Measurements from ENCODE around the gene SLAMF1.

Gene SLAMF1

DNA sequence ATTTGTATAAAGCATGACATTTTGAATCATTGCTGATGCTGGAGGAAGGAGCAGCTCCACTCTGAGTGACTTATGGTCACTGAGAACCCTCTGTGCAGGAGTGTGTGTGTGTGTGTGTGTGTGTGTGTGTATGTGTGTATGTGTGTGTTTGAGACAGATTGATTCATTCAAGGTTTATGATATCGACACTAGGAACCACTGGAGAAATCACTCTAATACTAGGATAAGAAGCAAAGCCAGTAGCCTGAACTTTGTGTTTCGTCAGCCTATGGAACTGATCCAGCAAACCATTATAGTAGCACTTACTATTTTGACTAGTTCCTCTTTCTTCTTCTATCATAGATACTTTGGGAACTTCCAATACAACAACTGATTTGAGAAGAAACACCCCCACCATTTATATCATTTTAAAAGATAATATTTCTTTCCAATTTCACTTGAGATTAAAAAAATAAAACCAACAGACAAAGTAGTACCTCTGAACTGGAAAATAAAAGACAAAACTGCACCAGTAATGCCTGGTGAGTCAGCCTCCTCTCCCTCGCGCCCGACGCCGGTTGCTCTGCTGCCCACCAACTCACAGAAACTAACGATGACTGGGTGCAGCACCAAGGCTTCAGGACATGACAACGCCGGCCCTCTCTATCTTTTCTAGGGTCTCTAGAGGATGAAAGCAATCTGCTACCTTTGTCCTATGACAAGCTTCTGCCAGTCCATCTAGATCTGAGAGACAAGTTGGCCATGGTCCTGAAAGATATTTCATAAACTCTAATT is 20.9 kb downstream of the SLAMF1 start:
- Mint-ChIP-seq H3K4me1 (ENCODE audit: low read depth) (peaks cover 98% of the 10 kb centered on the region), H3K27me3 (no peaks in the 10 kb centered on the region), H3K27ac (peak overlapping the region; percentile 98), H3K9me3 (ENCODE audit: low read depth) (peaks cover 4% of the 10 kb centered on the region), H3K36me3 (peaks cover 45% of the 10 kb centered on the region), H3K4me3 (peak overlapping the region; percentile 77)

DNA sequence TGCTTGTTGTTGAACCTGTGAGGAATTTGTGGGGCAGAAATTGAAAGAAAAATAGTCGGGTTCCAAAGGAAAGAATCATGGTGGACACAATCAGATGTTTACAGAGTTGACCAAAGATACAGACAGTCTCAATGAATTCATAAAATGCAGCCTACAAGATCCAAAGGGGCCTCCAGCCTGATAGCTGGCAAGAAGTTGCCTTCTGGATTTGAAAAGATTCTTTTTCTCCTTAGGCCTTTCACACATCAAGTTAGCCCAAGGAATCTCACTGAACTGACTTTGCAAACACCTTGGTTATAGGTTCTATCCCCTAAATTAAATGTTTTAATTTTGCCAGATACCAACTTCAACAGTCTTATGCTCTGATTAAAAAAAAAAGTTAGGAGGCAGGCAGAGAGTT is 21.5 kb downstream of the SLAMF1 start:
- H3K4me1 Mint-ChIP-seq (ENCODE audit: low read depth): peaks cover 93% of the 10 kb centered on the region
- no peaks in the 10 kb centered on the region for H3K27me3 Mint-ChIP-seq
- H3K4me3 Mint-ChIP-seq: peak overlapping the region; percentile 77
- peaks cover 44% of the 10 kb centered on the region for H3K36me3 Mint-ChIP-seq
- H3K9me3 Mint-ChIP-seq (ENCODE audit: low read depth): peaks cover 4% of the 10 kb centered on the region
- peak overlapping the region; percentile 98 for H3K27ac Mint-ChIP-seq

DNA sequence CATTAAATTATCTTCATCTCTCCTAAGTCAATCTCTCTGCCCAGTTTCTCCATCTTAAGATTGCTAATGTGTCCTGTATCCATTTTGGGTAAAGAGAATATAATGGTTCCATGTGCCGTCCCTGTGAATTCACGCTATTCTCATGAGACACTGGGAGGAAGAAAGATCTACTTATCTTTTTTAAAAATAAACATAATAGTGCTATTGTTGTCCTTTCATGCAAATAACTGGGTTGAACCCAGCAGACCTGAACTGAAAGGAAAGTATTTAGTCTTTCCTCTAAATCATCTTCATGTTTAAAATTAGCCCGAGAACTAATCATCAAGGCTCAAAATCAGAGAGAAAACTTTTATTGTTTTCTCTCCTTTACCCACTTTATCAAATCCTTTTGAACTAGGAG is 22.4 kb downstream of the SLAMF1 start:
- Mint-ChIP-seq H3K27ac (peak overlapping the region; percentile 98), H3K36me3 (peaks cover 41% of the 10 kb centered on the region), H3K4me1 (ENCODE audit: low read depth) (peaks cover 86% of the 10 kb centered on the region), H3K9me3 (ENCODE audit: low read depth) (peaks cover 4% of the 10 kb centered on the region), H3K4me3 (peak overlapping the region; percentile 77), H3K27me3 (no peaks in the 10 kb centered on the region)

DNA sequence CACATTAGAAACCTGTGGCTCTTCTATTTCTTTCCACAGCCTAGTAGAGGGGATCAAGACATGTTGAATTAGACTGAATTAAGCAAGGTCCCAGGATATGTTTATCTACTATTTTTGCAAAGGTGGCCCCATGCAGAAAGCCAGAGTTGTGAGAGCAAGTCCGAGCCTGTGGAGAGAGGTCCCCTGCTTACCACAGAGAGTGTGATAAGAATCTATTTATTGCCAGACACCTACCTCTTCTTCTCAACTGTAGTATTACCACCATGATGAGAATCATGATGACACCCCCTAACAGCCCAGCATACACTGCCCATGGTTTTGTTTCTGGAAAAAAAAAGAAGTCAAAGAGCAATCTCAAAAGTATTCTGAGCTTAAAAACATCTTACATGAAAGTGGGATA is 23.0 kb downstream of the SLAMF1 start:
- peaks cover 47% of the 10 kb centered on the region for H3K36me3 Mint-ChIP-seq
- H3K27me3 Mint-ChIP-seq: no peaks in the 10 kb centered on the region
- H3K4me1 Mint-ChIP-seq (ENCODE audit: low read depth): peaks cover 85% of the 10 kb centered on the region
- peak overlapping the region; percentile 98 for H3K27ac Mint-ChIP-seq
- peak overlapping the region; percentile 76 for H3K4me3 Mint-ChIP-seq
- peaks cover 4% of the 10 kb centered on the region for H3K9me3 Mint-ChIP-seq (ENCODE audit: low read depth)

DNA sequence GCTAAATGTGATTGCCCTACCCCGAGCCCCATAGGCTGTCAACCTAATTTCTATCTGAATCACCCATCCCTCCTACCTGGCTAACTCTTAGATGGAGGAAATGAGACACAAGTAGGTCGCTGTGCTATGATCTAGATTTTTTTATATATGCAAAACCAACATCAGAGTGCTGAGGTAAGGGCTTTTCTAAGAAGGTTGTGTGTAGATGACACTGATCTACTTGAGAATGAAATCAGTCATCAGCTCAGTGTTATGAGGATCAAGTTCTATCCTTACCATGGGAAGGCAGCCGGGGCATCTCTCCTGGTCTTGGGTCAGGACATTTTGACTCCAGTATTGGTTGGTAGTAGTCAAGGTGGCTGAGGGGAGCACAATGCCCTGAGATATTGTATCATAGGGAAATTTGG is 23.6 kb downstream of the SLAMF1 start:
- Mint-ChIP-seq H3K27ac (peak overlapping the region; percentile 98), H3K4me1 (ENCODE audit: low read depth) (peaks cover 83% of the 10 kb centered on the region), H3K4me3 (peak overlapping the region; percentile 76), H3K27me3 (no peaks in the 10 kb centered on the region), H3K36me3 (peaks cover 46% of the 10 kb centered on the region), H3K9me3 (ENCODE audit: low read depth) (peaks cover 4% of the 10 kb centered on the region)

DNA sequence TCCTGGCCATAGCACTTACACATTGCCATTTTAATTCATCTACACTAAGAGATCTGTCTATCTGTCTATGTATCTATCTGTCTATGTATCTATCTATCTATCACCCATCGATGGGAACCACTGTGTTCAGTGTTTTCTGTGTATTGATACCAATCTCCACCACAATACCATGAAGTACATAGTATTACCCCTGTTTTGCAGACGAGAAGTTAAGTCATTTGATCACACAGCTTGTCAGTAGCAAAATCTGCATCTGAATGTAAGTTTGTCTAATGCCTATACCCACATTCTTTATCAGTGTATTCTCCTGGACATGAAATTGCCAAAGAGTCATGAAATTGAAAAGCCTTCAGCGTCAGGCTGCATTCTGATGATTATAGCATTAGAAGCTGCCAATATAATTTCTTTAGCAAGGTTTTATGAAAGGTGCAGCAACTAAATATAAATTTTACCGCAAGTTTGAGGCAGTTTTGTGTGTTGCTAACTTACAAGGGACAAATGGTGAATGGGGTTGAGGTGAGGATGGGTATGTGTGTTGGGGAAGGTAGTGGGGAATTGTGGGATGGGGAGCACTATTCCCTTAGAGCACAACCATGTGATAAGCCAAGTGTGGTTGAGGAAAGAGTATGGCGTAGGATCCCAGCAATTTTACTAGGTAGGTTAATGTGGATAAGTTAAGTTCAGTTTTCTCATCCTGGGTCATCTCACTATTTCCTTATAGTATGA is 24.2 kb downstream of the SLAMF1 start:
- Mint-ChIP-seq H3K4me1 (ENCODE audit: low read depth) (peaks cover 80% of the 10 kb centered on the region), H3K9me3 (ENCODE audit: low read depth) (peaks cover 3% of the 10 kb centered on the region), H3K27ac (peak overlapping the region; percentile 98), H3K27me3 (no peaks in the 10 kb centered on the region), H3K4me3 (peak overlapping the region; percentile 76), H3K36me3 (peaks cover 45% of the 10 kb centered on the region)

DNA sequence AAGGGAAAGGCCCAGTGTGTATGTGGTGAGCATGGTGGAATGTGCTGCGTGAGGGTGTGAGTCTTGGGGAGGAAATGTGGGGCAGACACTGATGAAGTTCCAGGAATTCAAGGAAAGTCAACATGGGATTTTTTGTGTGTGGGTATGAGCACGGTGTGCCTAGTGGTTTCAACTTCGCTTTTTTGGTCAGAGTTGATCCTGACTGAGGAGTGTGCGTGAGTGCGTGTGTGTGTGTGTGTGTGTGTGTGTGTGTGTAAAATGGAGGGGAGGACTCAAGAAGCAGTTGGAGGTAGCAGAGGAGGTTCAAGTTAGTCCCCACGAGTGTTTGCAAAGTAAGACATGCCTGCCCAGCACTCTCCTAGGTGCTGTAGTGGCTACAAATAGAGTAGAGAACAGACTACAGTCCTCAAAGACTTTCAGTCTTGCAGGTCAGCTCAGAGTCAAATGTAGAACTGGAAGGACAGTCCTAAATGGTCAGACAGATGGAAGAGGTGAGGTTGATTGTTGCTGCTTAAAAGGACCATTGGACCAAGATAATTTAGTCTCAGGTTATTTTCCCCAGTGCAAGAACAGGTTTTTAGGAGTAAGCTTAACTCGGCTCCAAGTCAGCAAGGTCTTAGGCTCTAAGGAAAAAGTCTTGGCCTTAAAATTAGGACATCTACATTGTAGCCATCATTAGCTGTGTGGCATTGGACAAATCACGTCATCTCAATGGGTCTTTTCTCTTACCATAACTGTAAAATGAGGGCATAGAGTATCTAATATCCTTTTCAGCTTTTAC is 25.0 kb downstream of the SLAMF1 start:
- peak overlapping the region; percentile 98 for H3K27ac Mint-ChIP-seq
- peaks cover 78% of the 10 kb centered on the region for H3K4me1 Mint-ChIP-seq (ENCODE audit: low read depth)
- no peak overlapping the region for H3K4me3 Mint-ChIP-seq
- H3K27me3 Mint-ChIP-seq: no peaks in the 10 kb centered on the region
- no peaks in the 10 kb centered on the region for H3K9me3 Mint-ChIP-seq (ENCODE audit: low read depth)
- peaks cover 41% of the 10 kb centered on the region for H3K36me3 Mint-ChIP-seq

DNA sequence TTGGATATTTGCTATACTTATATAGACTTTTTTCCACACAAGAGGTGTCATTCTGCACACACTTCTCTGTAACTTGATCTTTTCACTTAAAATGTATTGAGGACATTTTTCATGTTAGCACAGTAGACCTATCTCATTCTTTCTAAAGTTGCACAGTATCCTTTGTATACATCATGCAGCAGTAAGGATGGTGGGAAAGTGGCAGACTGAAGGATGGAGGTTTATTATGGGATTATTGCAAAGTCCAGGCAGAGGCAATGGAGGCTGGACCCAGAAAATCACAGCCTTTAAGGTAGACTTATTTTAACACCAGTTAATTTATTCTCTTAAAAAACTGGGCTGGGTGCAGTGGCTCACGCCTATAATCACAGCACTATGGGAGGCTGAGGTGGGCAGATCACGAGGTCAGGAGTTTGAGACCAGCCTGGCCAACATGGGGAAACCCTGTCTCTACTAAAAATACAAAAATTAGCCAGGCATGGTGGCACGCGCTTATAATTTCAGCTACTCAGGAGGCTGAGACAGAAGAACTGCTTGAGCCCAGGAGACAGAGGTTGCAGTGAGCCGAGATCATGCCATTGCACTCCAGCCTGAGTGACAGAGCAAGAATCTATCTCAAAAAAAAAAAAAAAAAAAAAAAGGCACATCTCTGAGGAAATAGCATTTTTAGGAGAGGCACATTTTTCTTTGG is 25.8 kb downstream of the SLAMF1 start:
- H3K4me3 Mint-ChIP-seq: no peak overlapping the region
- H3K36me3 Mint-ChIP-seq: peaks cover 38% of the 10 kb centered on the region
- H3K27me3 Mint-ChIP-seq: no peaks in the 10 kb centered on the region
- H3K9me3 Mint-ChIP-seq (ENCODE audit: low read depth): no peaks in the 10 kb centered on the region
- peak overlapping the region; percentile 98 for H3K27ac Mint-ChIP-seq
- H3K4me1 Mint-ChIP-seq (ENCODE audit: low read depth): peaks cover 71% of the 10 kb centered on the region

DNA sequence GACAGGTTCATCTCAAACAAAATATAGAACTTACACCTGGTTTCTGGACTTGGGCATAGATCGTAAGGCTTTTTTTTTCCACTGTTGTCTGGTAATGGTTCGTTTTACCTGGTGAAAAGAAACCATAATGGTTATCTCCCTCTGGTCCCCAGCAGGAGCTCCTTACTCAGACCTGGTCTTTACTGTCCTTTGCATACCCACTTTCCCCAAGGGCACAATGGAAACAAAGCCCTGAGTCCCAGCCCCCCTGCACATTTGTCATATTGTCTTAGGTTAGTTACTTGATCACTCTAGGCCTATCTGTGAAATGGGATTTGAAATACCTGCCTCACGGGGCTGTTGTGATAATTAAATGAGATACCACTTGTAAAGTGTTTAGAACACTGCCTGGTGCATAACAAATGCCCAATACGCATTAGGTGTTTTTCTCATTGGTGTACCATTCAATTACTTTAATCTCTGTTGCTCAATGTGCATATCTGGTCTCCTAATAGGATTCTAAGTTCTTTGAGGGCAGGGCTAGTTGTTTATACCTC is 27.0 kb downstream of the SLAMF1 start:
- H3K27ac Mint-ChIP-seq: no peak overlapping the region
- H3K27me3 Mint-ChIP-seq: no peaks in the 10 kb centered on the region
- H3K9me3 Mint-ChIP-seq (ENCODE audit: low read depth): no peaks in the 10 kb centered on the region
- peaks cover 38% of the 10 kb centered on the region for H3K36me3 Mint-ChIP-seq
- H3K4me1 Mint-ChIP-seq (ENCODE audit: low read depth): peaks cover 59% of the 10 kb centered on the region
- H3K4me3 Mint-ChIP-seq: no peak overlapping the region

DNA sequence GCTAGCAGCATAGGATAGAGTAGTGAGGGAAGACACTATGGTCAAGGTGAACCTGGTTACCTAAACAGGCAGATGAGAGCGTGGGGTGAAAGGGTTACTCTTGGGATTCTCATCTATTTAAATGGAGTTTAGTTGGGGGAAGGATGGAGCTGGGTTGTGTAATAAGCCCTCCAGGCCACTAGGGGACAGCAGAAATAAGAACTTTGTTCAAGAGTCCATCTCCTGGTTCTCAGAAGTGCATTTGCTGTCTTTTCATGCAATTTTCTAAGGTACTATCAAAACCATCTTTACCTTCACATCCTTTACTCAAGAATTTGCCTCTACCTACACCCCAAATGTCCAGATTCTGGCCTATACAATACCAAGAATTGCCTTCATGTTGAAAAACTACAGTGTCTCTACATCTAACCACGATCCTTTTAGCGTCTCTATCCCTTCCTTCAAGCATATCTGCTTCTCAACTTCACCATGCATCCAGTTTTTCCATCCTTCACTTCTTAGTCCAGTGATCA is 28.0 kb downstream of the SLAMF1 start:
- Mint-ChIP-seq H3K36me3 (peaks cover 35% of the 10 kb centered on the region), H3K27me3 (no peaks in the 10 kb centered on the region), H3K27ac (peak overlapping the region; percentile 78), H3K9me3 (ENCODE audit: low read depth) (no peaks in the 10 kb centered on the region), H3K4me1 (ENCODE audit: low read depth) (peaks cover 53% of the 10 kb centered on the region), H3K4me3 (no peak overlapping the region)

DNA sequence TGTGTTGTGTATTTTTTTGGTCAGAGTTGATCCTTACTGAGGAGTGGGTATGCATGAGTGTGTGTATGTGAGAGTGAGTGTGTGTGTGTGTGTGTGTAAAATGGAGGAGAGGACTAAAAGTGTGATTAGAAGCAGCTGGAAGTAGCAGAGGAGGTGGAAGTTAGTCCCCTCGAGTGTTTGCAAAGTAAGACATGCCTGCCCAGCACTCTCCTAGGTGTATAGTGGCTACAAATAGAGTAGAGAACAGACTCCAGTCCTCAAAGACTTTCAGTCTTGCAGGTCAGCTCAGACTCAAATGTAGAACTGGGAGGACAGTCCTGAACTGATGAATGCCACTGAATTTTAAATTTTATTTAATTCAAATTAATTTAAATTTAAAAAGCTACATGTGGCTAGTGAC is 28.5 kb downstream of the SLAMF1 start:
- no peaks in the 10 kb centered on the region for H3K27me3 Mint-ChIP-seq
- H3K27ac Mint-ChIP-seq: peak overlapping the region; percentile 4
- no peaks in the 10 kb centered on the region for H3K9me3 Mint-ChIP-seq (ENCODE audit: low read depth)
- peaks cover 35% of the 10 kb centered on the region for H3K36me3 Mint-ChIP-seq
- H3K4me3 Mint-ChIP-seq: no peak overlapping the region
- peaks cover 50% of the 10 kb centered on the region for H3K4me1 Mint-ChIP-seq (ENCODE audit: low read depth)

DNA sequence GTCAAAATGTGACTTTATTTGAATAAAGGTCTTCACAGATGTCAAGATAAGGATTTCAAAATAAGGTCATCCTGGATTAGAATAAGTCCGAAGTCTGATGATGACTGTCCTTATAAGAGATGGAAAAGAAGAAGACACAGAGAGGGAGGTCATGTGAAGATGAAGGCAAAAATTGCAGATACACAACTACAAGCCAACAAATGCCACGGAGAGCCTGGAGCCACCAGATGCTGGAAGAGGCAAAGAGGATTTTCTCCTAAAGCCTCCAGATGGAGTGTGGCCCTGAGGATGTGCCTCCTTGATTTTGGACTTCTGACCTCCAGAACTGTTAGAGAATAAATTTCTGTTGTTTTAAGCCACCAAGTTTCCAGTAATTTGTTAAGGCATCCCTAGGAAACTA is 31.2 kb downstream of the SLAMF1 start:
- H3K27ac Mint-ChIP-seq: no peak overlapping the region
- H3K4me1 Mint-ChIP-seq (ENCODE audit: low read depth): peaks cover 31% of the 10 kb centered on the region
- H3K4me3 Mint-ChIP-seq: no peak overlapping the region
- peaks cover 32% of the 10 kb centered on the region for H3K36me3 Mint-ChIP-seq
- no peaks in the 10 kb centered on the region for H3K27me3 Mint-ChIP-seq
- no peaks in the 10 kb centered on the region for H3K9me3 Mint-ChIP-seq (ENCODE audit: low read depth)

DNA sequence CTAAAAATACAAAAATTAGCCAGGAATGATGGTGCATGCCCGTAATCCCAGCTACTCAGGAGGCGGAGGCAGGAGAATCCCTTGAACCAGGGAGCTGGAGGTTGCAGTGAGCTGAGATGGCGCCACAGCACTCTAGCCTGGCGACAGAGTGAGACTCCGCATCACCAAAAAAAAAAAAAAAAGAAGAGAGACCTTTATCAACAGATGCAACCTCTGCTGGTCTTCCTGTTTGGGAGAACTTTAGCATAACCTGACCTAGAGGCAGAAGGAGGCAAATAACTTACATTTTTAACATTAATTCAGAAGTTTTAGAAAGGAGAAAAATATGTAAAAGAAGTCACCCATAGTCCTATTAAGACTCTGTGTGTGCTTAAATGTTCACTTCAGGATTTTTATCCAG is 32.4 kb downstream of the SLAMF1 start:
- no peak overlapping the region for H3K4me3 Mint-ChIP-seq
- H3K36me3 Mint-ChIP-seq: peaks cover 33% of the 10 kb centered on the region
- peaks cover 31% of the 10 kb centered on the region for H3K4me1 Mint-ChIP-seq (ENCODE audit: low read depth)
- no peak overlapping the region for H3K27ac Mint-ChIP-seq
- H3K27me3 Mint-ChIP-seq: no peaks in the 10 kb centered on the region
- H3K9me3 Mint-ChIP-seq (ENCODE audit: low read depth): no peaks in the 10 kb centered on the region

DNA sequence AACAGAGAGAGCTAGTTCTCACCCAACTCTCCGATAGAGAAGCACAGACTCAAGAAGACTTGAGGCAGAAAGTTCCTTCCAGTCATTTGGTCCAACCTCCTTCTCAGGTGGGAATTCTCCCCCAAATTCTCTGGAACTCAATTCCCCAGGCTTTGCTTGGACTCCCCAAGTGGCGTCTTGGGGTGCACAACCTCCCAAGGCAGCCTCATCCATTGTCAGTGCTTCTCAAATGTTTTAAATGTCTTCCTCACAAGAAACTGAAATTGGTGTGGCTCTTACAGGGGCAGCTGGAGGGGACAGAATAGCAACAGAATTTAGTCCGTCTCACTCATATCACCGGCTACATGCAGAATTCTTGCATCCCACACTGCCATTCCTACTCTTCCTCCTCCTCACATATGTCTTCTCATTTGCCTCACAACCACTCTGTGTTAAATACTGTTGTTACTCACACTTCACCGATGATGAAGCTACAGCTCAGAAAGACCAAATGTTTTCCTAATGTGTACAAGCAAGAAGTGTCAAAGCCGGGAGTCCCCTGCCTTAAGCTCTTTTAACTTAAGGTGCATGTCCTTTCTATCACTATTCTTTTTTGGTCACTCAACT is 34.1 kb downstream of the SLAMF1 start:
- Mint-ChIP-seq H3K27me3 (no peaks in the 10 kb centered on the region), H3K4me3 (no peak overlapping the region), H3K9me3 (ENCODE audit: low read depth) (no peaks in the 10 kb centered on the region), H3K36me3 (peaks cover 23% of the 10 kb centered on the region), H3K4me1 (ENCODE audit: low read depth) (peaks cover 25% of the 10 kb centered on the region), H3K27ac (peak overlapping the region; percentile 47)
